SH-SY5Y (cell line): ENCODE data around the gene ITPK1.

Source experiments
- GATA2 ChIP-seq: IDR thresholded peaks from 2 replicates; pipeline ENCODE4 v1.6.1; 2011; ENCODE audit warnings: mild to moderate bottlenecking, low read depth, low read length
- GATA3 ChIP-seq: IDR thresholded peaks from 2 replicates; pipeline ENCODE4 v1.6.1; 2011; ENCODE audit warnings: low read depth, mild to moderate bottlenecking, low read length, moderate library complexity

DNA sequence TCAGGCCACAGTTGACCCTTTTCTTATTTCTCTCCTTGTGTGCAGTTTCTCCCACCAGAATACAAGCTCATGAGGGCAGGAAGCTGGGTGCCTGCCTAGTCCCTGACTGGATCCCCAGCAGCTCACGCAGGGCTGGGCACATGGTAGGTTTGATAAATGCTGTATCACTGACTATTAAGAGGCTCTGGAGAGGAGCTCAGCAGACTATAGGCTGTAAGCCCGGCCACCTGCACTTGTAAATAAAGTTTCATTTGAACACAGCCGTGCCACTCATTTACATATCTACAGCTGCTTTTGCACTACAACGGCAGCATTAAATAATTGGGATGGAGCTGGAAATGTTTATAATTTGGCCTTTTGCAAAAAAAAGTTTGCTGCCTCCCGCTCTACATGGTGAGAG is 160.8 kb downstream of the ITPK1 start:
- TF ChIP-seq GATA3 (no peak), GATA2 (no peak)
